Testis (tissue), 2 donors: ENCODE measurements around the gene FBXW8.

Experiments
- POLR2A ChIP-seq: fragments of 450-650 bp; IDR thresholded peaks from one replicate; pipeline ENCODE4 v1.6.1; 2017; ENCODE audit warnings: antibody characterized with exemption, mild to moderate bottlenecking, moderate library complexity
- TF ChIP-seq, protein P1 (sequence below), 3 experiments: fragments of 450-650 bp in 2 of 3; fragments of 200-600 bp in 1 of 3; sonication (generic) in 1 of 3; IDR thresholded peaks; one replicate each; pipeline ENCODE4 v1.5.1; 2016 to 2019; ENCODE audit warnings: antibody characterized with exemption in 3 of 3, mild to moderate bottlenecking in 2 of 3, moderate library complexity in 1 of 3

DNA sequence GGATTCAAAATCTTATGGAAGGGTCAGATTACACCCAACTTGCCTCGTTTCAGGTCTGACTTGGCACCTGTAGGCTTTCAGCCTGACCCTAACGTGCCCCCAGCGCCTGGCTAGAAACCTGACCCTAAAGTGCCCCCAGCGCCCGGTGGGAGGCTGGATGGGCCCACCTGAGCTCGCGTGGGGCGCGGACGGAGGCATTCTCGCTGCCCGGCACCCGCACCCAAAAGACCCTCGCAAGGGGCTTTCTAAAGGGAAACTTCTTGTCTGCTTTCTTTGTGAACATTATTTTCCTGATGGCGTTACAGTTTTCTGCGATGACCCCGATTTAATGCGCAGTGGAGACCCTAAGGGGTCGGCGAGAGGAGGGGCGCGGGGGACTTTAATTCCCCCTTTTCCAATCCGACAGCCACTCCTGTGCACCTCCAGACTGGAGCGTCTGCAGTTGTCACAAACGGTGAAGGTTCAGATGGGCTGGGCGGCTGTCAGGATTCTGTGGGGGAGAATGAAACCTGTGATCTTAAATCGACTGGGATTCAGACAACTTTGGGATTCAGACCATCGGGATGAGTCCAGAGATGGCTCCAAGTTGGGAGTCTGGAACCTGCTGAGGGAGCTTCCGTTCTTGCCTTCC, 28.8 kb upstream of the FBXW8 start:
- TF ChIP-seq, protein P1, sequence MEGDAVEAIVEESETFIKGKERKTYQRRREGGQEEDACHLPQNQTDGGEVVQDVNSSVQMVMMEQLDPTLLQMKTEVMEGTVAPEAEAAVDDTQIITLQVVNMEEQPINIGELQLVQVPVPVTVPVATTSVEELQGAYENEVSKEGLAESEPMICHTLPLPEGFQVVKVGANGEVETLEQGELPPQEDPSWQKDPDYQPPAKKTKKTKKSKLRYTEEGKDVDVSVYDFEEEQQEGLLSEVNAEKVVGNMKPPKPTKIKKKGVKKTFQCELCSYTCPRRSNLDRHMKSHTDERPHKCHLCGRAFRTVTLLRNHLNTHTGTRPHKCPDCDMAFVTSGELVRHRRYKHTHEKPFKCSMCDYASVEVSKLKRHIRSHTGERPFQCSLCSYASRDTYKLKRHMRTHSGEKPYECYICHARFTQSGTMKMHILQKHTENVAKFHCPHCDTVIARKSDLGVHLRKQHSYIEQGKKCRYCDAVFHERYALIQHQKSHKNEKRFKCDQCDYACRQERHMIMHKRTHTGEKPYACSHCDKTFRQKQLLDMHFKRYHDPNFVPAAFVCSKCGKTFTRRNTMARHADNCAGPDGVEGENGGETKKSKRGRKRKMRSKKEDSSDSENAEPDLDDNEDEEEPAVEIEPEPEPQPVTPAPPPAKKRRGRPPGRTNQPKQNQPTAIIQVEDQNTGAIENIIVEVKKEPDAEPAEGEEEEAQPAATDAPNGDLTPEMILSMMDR (IDR thresholded peaks at IDR 0.05): no peak
- TF ChIP-seq POLR2A: no peak
